Measurements from ENCODE around the gene CHST2.

- TF ChIP-seq YY1 (IDR thresholded peaks at IDR 0.05): no peak
- no peak for TF ChIP-seq CTCF (IDR thresholded peaks at IDR 0.05; ENCODE audit: low read depth, low read length, missing input control)
- no peak for TF ChIP-seq RAD21 (IDR thresholded peaks at IDR 0.05)
- TF ChIP-seq EGR1 (IDR thresholded peaks at IDR 0.05; ENCODE audit: low read depth in 2 of 2): no peak
- TF ChIP-seq, protein P1, sequence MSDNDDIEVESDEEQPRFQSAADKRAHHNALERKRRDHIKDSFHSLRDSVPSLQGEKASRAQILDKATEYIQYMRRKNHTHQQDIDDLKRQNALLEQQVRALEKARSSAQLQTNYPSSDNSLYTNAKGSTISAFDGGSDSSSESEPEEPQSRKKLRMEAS (IDR thresholded peaks at IDR 0.05): no peak
- TF ChIP-seq FOXA2 (IDR thresholded peaks at IDR 0.05): no peak
- TF ChIP-seq TAF1 (conservative IDR thresholded peaks at IDR 0.05): no peak
Measured at GRCh38 chr3:143120716-143121240, 1.2 kb downstream of the CHST2 start.

Measured in liver (tissue), 3 donors.